ENCODE data around the gene PRM3.

The PRM3 gene

DNA sequence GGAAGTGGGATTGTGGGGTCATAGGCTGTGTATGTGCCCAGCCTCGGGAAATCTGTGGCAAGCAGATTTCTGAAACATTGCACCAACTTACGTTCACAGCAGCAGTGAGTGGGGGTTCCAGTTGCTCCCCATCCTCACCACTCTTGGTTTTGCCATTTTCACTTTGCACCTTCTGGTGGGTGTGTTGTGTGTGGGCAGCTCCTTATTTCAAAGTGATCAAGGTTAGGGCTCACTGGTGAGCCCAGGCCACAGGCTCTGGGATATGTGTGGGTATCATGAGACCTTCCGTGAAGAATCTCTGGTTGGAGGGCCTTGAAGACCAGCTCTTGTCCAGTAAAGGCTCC lies 37.2 kb upstream of the PRM3 start:
- TF ChIP-seq CTCF (conservative IDR thresholded peaks at IDR 0.05; ENCODE audit: low read depth), result no peak
- no peak for DNase-seq (ENCODE audit: low spot score)
- no peak overlapping the region for H3K27ac ChIP-seq
- ChIA-PET POLR2A (ENCODE audit: low non-redundant PET) (no interaction called here), CTCF (no interaction called here)

- ChIA-PET POLR2A (ENCODE audit: low non-redundant PET) (no interaction called here), CTCF (no interaction called here)
- TF ChIP-seq CTCF (conservative IDR thresholded peaks at IDR 0.05; ENCODE audit: low read depth), result no peak
- no peak overlapping the region for H3K27ac ChIP-seq
- no peak for DNase-seq (ENCODE audit: low spot score)
Observed at GRCh38 chr16:11309895-11310633, 36.6 kb upstream of the PRM3 start.

GRCh38 chr16:11308493-11309283 lies 35.3 kb upstream of the PRM3 start:
- no peak for DNase-seq (ENCODE audit: low spot score)
- no peak overlapping the region for H3K27ac ChIP-seq
- TF ChIP-seq CTCF (conservative IDR thresholded peaks at IDR 0.05; ENCODE audit: low read depth), result no peak
- ChIA-PET POLR2A (ENCODE audit: low non-redundant PET) (no interaction called here), CTCF (no interaction called here)

- no peak for DNase-seq (ENCODE audit: low spot score)
- TF ChIP-seq CTCF (conservative IDR thresholded peaks at IDR 0.05; ENCODE audit: low read depth), result no peak
- H3K27ac ChIP-seq, result peak overlapping the region; percentile 50; the same call in 1 of the 2 replicates
- CTCF ChIA-PET, result interaction anchor here (0.6 to 0.7 kb wide), 2 partner anchors 15 to 16 kb away, joined by 3 to 7 read pairs; no protein-coding TSS in a partner anchor
- POLR2A ChIA-PET (ENCODE audit: low non-redundant PET), result no interaction called here
Observed at GRCh38 chr16:11307639-11308492, 34.4 kb upstream of the PRM3 start.

DNA sequence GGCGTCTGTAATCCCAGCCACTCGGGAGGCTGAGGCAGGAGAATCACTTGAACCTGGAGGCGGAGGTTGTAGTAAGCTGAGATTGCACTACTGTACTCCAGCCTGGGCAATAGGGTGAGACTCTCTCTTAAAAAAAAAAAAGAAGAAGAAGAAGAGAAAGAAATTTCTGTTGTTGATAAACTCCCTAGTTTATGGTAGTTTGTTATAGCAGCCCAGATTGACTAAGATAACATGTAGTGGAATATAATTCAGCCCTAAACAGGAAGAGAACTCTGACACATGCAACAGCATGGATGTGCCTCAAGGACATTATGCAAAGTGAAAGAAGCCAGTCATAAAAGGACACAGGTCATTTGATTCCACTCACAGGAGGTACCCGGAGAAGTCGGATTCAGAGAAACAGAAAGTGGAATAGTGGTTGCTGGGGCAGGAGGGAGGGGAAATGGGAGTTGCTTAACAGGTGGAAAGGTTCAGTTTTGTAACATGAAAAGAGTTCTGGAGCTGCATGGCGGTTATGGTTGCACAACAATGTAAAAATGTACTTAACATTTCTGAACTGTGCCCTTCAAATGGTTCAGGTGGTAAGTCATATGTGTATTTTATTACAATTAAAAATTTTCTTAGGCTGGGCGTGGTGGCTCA lies 33.7 kb upstream of the PRM3 start:
- ChIA-PET CTCF (interaction anchor here (0.6 to 0.7 kb wide), 2 partner anchors 15 kb away, joined by 3 to 7 read pairs; no protein-coding TSS in a partner anchor), POLR2A (ENCODE audit: low non-redundant PET) (no interaction called here)
- H3K27ac ChIP-seq, result peak overlapping the region; percentile 50; the same call in 1 of the 2 replicates
- no peak for DNase-seq (ENCODE audit: low spot score)
- TF ChIP-seq CTCF (conservative IDR thresholded peaks at IDR 0.05; ENCODE audit: low read depth), result no peak

- no peak overlapping the region for H3K27ac ChIP-seq
- DNase-seq (ENCODE audit: low spot score), result no peak
- ChIA-PET POLR2A (ENCODE audit: low non-redundant PET) (no interaction called here), CTCF (no interaction called here)
- TF ChIP-seq CTCF (conservative IDR thresholded peaks at IDR 0.05; ENCODE audit: low read depth), result no peak
Observed at GRCh38 chr16:11306381-11306780, 33.0 kb upstream of the PRM3 start.
